ENCODE measurements around the gene PFDN6. TPM values are rescaled to one million over a fixed set of nuclear protein-coding genes. Genes with fewer than 3 reads are reported as not detected.

The PFDN6 gene
- total and polyA plus RNA-seq, 9 of the 15 experiments (the other 6 are each of a cell fraction or from before 2014, with no cell fraction given), result 6.8 to 475 (median 216) TPM

- peak; percentile 80; the same call in 1 of the 2 replicates for TF ChIP-seq ESRRB (CRISPR knock-in tag; IDR thresholded peaks at IDR 0.05; ENCODE audit: borderline replicate concordance)
- no peak for TF ChIP-seq USF1 (CRISPR knock-in tag; IDR thresholded peaks at IDR 0.05)
- TF ChIP-seq SNRNP70 (optimal IDR thresholded peaks at IDR 0.05; ENCODE audit: low read depth, low read length), result peak; percentile 85
- TF ChIP-seq CGGBP1 (CRISPR knock-in tag; IDR thresholded peaks at IDR 0.05), result no peak
- TF ChIP-seq PHF21A (IDR thresholded peaks at IDR 0.05; ENCODE audit: borderline replicate concordance, low read depth), result no peak
- peak; percentile 96; the same call in 1 of the 2 replicates for TF ChIP-seq MTA3 (IDR thresholded peaks at IDR 0.05; ENCODE audit: borderline replicate concordance)
- TF ChIP-seq CC2D1A (IDR thresholded peaks at IDR 0.05), result peak; percentile 13; the same call in 1 of the 2 replicates
- TF ChIP-seq ZNF668 (CRISPR knock-in tag; IDR thresholded peaks at IDR 0.05), result no peak
- TF ChIP-seq ZNF217 (CRISPR knock-in tag; IDR thresholded peaks at IDR 0.05), result no peak
- peak; percentile 94 for TF ChIP-seq ZFPM2 (CRISPR knock-in tag; IDR thresholded peaks at IDR 0.05)
- peak; percentile 84; the same call in 1 of the 2 replicates for TF ChIP-seq EP400 (IDR thresholded peaks at IDR 0.05)
- TF ChIP-seq FOXM1 (IDR thresholded peaks at IDR 0.05; ENCODE audit: low read depth), result no peak
- peak; percentile 97 for TF ChIP-seq FOXM1 (CRISPR knock-in tag; IDR thresholded peaks at IDR 0.05; ENCODE audit: low read depth)
- peak; percentile 51; the same call in 1 of the 2 replicates for TF ChIP-seq HDAC2 (IDR thresholded peaks at IDR 0.05)
- no peak for TF ChIP-seq CHAMP1 (IDR thresholded peaks at IDR 0.05)
- TF ChIP-seq MBD1 (CRISPR knock-in tag; IDR thresholded peaks at IDR 0.05), result no peak
- peak; percentile 69; the same call in 1 of the 2 replicates for TF ChIP-seq ZNF263 (CRISPR knock-in tag; IDR thresholded peaks at IDR 0.05; ENCODE audit: borderline replicate concordance)
- TF ChIP-seq NR2C2 (CRISPR knock-in tag; IDR thresholded peaks at IDR 0.05), result peak; percentile 73; the same call in 1 of the 2 replicates
- peak; percentile 83 for TF ChIP-seq NR2C2 (tag; IDR thresholded peaks at IDR 0.05)
- peak; percentile 79; the same call in 1 of the 2 replicates for TF ChIP-seq HNRNPL (IDR thresholded peaks at IDR 0.05; ENCODE audit: low read depth, low read length)
- no peak for TF ChIP-seq MCM3 (IDR thresholded peaks at IDR 0.05)
- TF ChIP-seq ZFP30 (CRISPR knock-in tag; IDR thresholded peaks at IDR 0.05; ENCODE audit: borderline replicate concordance), result no peak
- TF ChIP-seq TAL1 (IDR thresholded peaks at IDR 0.05), result no peak
- no peak for TF ChIP-seq SLC30A9 (CRISPR knock-in tag; IDR thresholded peaks at IDR 0.05)
- peak; percentile 95 for TF ChIP-seq MYC (IDR thresholded peaks at IDR 0.05; ENCODE audit: low read depth, low read length)
- TF ChIP-seq MYC (CRISPR knock-in tag; IDR thresholded peaks at IDR 0.05; ENCODE audit: borderline replicate concordance, low read depth), result peak; percentile 28; the same call in 1 of the 2 replicates
These were observed 12.3 kb upstream of the PFDN6 start, which contains the start of gene B3GALT4 (continued) for GRCh38 chr6:33276864-33277662.

Measured in K562 (cell line).